Peyer's patch (tissue), 4 donors: ENCODE data around the gene RPTN.
"Not testable (repeated sequence)": the region's sequence is repeated elsewhere in the genome, so short reads cannot be mapped to it uniquely, and the experiment has no call there.

Experiments
- POLR2A ChIP-seq, 2 donors: fragments of 450-650 bp; IDR thresholded peaks; one replicate each; pipeline ENCODE4 v1.5.1; 2017; ENCODE audit warnings: antibody characterized with exemption in 2 of 2, mild to moderate bottlenecking in 2 of 2, moderate library complexity in 2 of 2
- TF ChIP-seq, protein P1 (sequence below), 6 experiments: fragments of 450-650 bp in 4 of 6; fragments of 200-600 bp in 2 of 6; sonication (generic) in 1 of 6; IDR thresholded peaks; one replicate each; pipeline ENCODE4 v1.5.1; 2017 to 2019; ENCODE audit warnings: antibody characterized with exemption in 6 of 6, mild to moderate bottlenecking in 3 of 6, moderate library complexity in 1 of 6

DNA sequence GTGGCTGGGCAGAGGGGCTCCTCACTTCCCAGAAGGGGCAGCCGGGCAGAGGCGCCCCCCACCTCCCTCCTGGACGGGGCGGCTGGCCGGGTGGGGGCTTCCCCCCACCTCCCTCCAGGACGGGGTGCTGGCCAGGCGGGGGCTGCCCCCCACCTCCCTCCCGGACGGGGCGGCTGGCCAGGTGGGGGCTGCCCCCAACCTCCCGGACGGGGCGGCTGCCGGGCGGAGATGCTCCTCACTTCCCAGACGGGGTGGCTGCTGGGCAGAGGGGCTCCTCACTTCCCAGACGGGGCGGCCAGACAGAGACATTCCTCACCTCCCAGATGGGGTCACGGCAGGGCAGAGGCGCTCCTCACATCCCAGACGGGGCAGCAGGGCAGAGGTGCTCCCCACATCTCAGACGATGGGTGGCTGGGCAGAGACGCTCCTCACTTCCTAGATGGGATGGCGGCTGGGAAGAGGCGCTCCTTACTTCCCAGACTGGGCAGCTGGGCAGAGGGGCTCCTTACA, 14.3 kb downstream of the RPTN start:
- TF ChIP-seq, protein P1, sequence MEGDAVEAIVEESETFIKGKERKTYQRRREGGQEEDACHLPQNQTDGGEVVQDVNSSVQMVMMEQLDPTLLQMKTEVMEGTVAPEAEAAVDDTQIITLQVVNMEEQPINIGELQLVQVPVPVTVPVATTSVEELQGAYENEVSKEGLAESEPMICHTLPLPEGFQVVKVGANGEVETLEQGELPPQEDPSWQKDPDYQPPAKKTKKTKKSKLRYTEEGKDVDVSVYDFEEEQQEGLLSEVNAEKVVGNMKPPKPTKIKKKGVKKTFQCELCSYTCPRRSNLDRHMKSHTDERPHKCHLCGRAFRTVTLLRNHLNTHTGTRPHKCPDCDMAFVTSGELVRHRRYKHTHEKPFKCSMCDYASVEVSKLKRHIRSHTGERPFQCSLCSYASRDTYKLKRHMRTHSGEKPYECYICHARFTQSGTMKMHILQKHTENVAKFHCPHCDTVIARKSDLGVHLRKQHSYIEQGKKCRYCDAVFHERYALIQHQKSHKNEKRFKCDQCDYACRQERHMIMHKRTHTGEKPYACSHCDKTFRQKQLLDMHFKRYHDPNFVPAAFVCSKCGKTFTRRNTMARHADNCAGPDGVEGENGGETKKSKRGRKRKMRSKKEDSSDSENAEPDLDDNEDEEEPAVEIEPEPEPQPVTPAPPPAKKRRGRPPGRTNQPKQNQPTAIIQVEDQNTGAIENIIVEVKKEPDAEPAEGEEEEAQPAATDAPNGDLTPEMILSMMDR (IDR thresholded peaks at IDR 0.05), result not testable (repeated sequence)
- not testable (repeated sequence) for TF ChIP-seq POLR2A (IDR thresholded peaks at IDR 0.05)
